Mammary epithelial cell (primary cell): Measurements from ENCODE around the gene LCN2.

Experiments
- EZH2 ChIP-seq: IDR thresholded peaks from 2 replicates; pipeline ENCODE4 v1.6.1; 2012; ENCODE audit warnings: low read length, inconsistent platforms, borderline replicate concordance
- TF ChIP-seq, protein P1 (sequence below), 2 donors: IDR thresholded peaks in 1 of 2; conservative IDR thresholded peaks in 1 of 2; 2 replicates each; pipeline ENCODE4 v1.5.1; 2011 to 2012; ENCODE audit warnings: inconsistent platforms in 2 of 2, low read length in 2 of 2, mild to moderate bottlenecking in 2 of 2, control low read depth in 1 of 2, low read depth in 1 of 2; ENCODE audit not compliant: insufficient read depth in 1 of 2; ENCODE audit errors: extremely low read depth in 1 of 2

DNA sequence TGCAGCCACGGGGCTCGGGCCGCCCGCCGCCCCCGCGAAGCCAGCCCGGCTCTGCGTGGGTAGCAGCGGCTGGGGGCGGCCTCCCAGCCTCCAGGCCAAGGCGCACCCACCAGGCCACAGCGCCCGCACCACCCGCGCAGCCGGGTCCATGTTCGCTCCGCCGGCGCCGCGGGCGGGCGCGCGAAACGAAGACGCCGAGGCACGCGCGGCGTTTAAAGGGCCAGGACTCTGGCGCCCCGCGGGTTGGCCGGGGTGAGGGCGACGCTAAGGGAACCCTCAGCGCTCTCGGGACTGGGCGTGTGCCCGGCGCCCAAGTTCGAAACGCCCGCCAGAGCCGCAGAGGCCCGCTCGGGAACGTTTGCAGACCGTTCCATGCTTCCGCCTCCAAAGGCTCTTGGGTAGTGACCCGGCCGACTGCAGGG, 21.7 kb upstream of the LCN2 start, which contains the start of gene PTGES2:
- TF ChIP-seq, protein P1, sequence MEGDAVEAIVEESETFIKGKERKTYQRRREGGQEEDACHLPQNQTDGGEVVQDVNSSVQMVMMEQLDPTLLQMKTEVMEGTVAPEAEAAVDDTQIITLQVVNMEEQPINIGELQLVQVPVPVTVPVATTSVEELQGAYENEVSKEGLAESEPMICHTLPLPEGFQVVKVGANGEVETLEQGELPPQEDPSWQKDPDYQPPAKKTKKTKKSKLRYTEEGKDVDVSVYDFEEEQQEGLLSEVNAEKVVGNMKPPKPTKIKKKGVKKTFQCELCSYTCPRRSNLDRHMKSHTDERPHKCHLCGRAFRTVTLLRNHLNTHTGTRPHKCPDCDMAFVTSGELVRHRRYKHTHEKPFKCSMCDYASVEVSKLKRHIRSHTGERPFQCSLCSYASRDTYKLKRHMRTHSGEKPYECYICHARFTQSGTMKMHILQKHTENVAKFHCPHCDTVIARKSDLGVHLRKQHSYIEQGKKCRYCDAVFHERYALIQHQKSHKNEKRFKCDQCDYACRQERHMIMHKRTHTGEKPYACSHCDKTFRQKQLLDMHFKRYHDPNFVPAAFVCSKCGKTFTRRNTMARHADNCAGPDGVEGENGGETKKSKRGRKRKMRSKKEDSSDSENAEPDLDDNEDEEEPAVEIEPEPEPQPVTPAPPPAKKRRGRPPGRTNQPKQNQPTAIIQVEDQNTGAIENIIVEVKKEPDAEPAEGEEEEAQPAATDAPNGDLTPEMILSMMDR (conservative IDR thresholded peaks at IDR 0.05 in 1 of 2, IDR thresholded peaks at IDR 0.05 in 1 of 2; ENCODE audit: extremely low read depth in 1 of 2, insufficient read depth in 1 of 2, low read depth in 1 of 2, low read length in 2 of 2): no peak
- TF ChIP-seq EZH2: no peak
